Kidney epithelial cell (primary cell): ENCODE measurements around the gene SULT2B1. TPM values are rescaled to one million over a fixed set of nuclear protein-coding genes. Genes with fewer than 3 reads are reported as not detected.

Experiments
- DNase-seq: peaks from one replicate; pipeline ENCODE4 v3.0.0-alpha.2; 2010; ENCODE audit warnings: low read depth
- H3K27me3 ChIP-seq: 2 replicates; pipeline ENCODE4 v1.6.0; 2011; ENCODE audit warnings: low read length; ENCODE audit not compliant: control insufficient read depth, insufficient read depth
- H3K36me3 ChIP-seq: 2 replicates; pipeline ENCODE4 v1.5.1; 2011; ENCODE audit warnings: low read length; ENCODE audit not compliant: control insufficient read depth, insufficient read depth
- H3K4me3 ChIP-seq: 2 replicates; pipeline ENCODE4 v1.5.1; 2011; ENCODE audit warnings: low read depth, mild to moderate bottlenecking, control low read depth, low read length
- total RNA-seq: library from RNA; depleted of rRNA; stranded (reverse); fragments of >200 nt; gene quantifications from 2 replicates; pipeline ENCODE4 v1.2.3, GENCODE V29; 2015
- TF ChIP-seq, protein P1 (sequence below): IDR thresholded peaks from 2 replicates; pipeline ENCODE4 v1.5.1; 2011; ENCODE audit warnings: mild to moderate bottlenecking, moderate library complexity, low read length, control low read depth, inconsistent platforms; ENCODE audit not compliant: insufficient read depth, poor library complexity, severe bottlenecking

The SULT2B1 gene
- total RNA-seq, 1 donor from 2014 or later: 0.50 TPM

- H3K36me3 ChIP-seq: no peaks in the 10 kb centered on the region
- no peak for DNase-seq
- H3K4me3 ChIP-seq: no peak overlapping the region
- no peaks in the 10 kb centered on the region for H3K27me3 ChIP-seq
- TF ChIP-seq, protein P1, sequence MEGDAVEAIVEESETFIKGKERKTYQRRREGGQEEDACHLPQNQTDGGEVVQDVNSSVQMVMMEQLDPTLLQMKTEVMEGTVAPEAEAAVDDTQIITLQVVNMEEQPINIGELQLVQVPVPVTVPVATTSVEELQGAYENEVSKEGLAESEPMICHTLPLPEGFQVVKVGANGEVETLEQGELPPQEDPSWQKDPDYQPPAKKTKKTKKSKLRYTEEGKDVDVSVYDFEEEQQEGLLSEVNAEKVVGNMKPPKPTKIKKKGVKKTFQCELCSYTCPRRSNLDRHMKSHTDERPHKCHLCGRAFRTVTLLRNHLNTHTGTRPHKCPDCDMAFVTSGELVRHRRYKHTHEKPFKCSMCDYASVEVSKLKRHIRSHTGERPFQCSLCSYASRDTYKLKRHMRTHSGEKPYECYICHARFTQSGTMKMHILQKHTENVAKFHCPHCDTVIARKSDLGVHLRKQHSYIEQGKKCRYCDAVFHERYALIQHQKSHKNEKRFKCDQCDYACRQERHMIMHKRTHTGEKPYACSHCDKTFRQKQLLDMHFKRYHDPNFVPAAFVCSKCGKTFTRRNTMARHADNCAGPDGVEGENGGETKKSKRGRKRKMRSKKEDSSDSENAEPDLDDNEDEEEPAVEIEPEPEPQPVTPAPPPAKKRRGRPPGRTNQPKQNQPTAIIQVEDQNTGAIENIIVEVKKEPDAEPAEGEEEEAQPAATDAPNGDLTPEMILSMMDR: no peak
Observed at GRCh38 chr19:48520134-48520533, 31.8 kb upstream of the SULT2B1 start.

- TF ChIP-seq, protein P1: no peak
- Histone ChIP-seq H3K27me3 (no peaks in the 10 kb centered on the region), H3K36me3 (no peaks in the 10 kb centered on the region), H3K4me3 (no peak overlapping the region)
- no peak for DNase-seq
Observed at GRCh38 chr19:48524221-48524620, 27.8 kb upstream of the SULT2B1 start.

GRCh38 chr19:48524732-48525131, 27.2 kb upstream of the SULT2B1 start:
- no peaks in the 10 kb centered on the region for H3K27me3 ChIP-seq
- TF ChIP-seq, protein P1: no peak
- no peaks in the 10 kb centered on the region for H3K36me3 ChIP-seq
- DNase-seq: no peak
- H3K4me3 ChIP-seq: no peak overlapping the region

GRCh38 chr19:48529156-48529555, 22.8 kb upstream of the SULT2B1 start:
- Histone ChIP-seq H3K36me3 (no peaks in the 10 kb centered on the region), H3K4me3 (no peak overlapping the region), H3K27me3 (no peaks in the 10 kb centered on the region)
- TF ChIP-seq, protein P1: no peak
- no peak for DNase-seq

DNA sequence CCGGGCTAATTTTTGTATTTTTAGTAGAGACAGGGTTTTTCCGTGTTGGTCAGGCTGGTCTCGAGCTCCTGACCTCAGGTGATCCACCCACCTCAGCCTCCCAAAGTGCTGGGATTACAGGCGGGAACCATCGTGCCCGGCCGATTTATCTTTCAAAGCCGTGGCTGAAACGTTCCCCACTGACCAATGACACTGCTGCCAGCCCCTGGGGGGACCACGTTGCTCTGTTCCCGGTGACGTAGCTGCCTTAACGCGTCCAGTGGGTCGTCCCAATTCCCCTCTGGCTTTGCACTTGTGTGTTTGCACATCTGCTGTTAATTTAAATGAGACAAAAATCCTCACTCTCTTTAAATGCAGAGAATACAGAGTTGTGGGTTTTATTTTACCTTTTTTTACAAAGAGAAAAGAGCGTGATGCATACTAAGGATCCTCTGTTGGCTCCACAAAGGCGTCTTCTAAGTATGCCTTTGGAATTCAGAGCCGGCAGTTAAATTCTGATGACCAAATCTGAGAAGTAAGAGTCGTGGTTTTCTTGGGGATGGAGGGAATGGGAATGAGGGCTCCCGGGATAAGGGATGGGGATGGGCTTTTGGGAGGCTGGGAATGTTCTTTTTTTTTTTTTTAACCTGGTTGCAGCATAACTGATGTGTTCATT, 21.8 kb upstream of the SULT2B1 start:
- no peak for DNase-seq
- Histone ChIP-seq H3K36me3 (no peaks in the 10 kb centered on the region), H3K4me3 (no peak overlapping the region), H3K27me3 (no peaks in the 10 kb centered on the region)
- TF ChIP-seq, protein P1: no peak

- Histone ChIP-seq H3K4me3 (no peak overlapping the region), H3K36me3 (no peaks in the 10 kb centered on the region), H3K27me3 (no peaks in the 10 kb centered on the region)
- DNase-seq: no peak
- TF ChIP-seq, protein P1: no peak
Observed at GRCh38 chr19:48530770-48531169, 21.2 kb upstream of the SULT2B1 start.
